Measurements from ENCODE around the gene CACNA1I. TPM values are rescaled to one million over a fixed set of nuclear protein-coding genes. Genes with fewer than 3 reads are reported as not detected.
A peak's percentile ranks its signal among the peaks of the same experiment; 100 is the strongest.

Gene CACNA1I
- total RNA-seq, 6 donors from 2014 or later: 0.15 to 4.2 (median 0.34) TPM

- TF ChIP-seq POLR2A (IDR thresholded peaks at IDR 0.05): no peak
- no peak for TF ChIP-seq POLR2AphosphoS5 (IDR thresholded peaks at IDR 0.05)
- TF ChIP-seq, protein P1, sequence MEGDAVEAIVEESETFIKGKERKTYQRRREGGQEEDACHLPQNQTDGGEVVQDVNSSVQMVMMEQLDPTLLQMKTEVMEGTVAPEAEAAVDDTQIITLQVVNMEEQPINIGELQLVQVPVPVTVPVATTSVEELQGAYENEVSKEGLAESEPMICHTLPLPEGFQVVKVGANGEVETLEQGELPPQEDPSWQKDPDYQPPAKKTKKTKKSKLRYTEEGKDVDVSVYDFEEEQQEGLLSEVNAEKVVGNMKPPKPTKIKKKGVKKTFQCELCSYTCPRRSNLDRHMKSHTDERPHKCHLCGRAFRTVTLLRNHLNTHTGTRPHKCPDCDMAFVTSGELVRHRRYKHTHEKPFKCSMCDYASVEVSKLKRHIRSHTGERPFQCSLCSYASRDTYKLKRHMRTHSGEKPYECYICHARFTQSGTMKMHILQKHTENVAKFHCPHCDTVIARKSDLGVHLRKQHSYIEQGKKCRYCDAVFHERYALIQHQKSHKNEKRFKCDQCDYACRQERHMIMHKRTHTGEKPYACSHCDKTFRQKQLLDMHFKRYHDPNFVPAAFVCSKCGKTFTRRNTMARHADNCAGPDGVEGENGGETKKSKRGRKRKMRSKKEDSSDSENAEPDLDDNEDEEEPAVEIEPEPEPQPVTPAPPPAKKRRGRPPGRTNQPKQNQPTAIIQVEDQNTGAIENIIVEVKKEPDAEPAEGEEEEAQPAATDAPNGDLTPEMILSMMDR (IDR thresholded peaks at IDR 0.05): no peak
- no peak for TF ChIP-seq EP300 (IDR thresholded peaks at IDR 0.05)
- Histone ChIP-seq H3K9me3 (no peaks in the 10 kb centered on the region), H3K27me3 (peaks cover 0 to 17% (median 7%) of the 10 kb centered on the region in 4 donors), H3K4me3 (no peak overlapping the region), H3K27ac (no peak overlapping the region), H3K36me3 (no peaks in the 10 kb centered on the region), H3K4me1 (peaks cover 0 to 11% (median 2%) of the 10 kb centered on the region in 4 donors)
- DNase-seq: peak in 1 of 2 donors; percentile 84
- no peak for ATAC-seq (ENCODE audit: low FRiP score in 2 of 2)
- 12% methylated on average over 22 of the region's 77 CpGs; no CpG with 5 or more reads in 1 of the 2 donors for WGBS, 2 donors
Observed at GRCh38 chr22:39685336-39686177, 115.0 kb downstream of the CACNA1I start.

GRCh38 chr22:39686178-39686620 is 115.6 kb downstream of the CACNA1I start:
- Histone ChIP-seq H3K27me3 (peaks cover 0 to 24% (median 10%) of the 10 kb centered on the region in 4 donors), H3K36me3 (no peaks in the 10 kb centered on the region), H3K4me3 (no peak overlapping the region), H3K4me1 (peaks cover 0 to 11% (median 2%) of the 10 kb centered on the region in 4 donors), H3K9me3 (no peaks in the 10 kb centered on the region), H3K27ac (no peak overlapping the region)
- no peak for TF ChIP-seq POLR2A (IDR thresholded peaks at IDR 0.05)
- TF ChIP-seq, protein P1 (IDR thresholded peaks at IDR 0.05): no peak
- TF ChIP-seq POLR2AphosphoS5 (IDR thresholded peaks at IDR 0.05): no peak
- TF ChIP-seq EP300 (IDR thresholded peaks at IDR 0.05): no peak
- ATAC-seq (ENCODE audit: low FRiP score in 2 of 2) (no peak), DNase-seq (no peak)
- 73 to 90% methylated on average over 9 to 15 of the region's 39 CpGs for WGBS, 2 donors

DNA sequence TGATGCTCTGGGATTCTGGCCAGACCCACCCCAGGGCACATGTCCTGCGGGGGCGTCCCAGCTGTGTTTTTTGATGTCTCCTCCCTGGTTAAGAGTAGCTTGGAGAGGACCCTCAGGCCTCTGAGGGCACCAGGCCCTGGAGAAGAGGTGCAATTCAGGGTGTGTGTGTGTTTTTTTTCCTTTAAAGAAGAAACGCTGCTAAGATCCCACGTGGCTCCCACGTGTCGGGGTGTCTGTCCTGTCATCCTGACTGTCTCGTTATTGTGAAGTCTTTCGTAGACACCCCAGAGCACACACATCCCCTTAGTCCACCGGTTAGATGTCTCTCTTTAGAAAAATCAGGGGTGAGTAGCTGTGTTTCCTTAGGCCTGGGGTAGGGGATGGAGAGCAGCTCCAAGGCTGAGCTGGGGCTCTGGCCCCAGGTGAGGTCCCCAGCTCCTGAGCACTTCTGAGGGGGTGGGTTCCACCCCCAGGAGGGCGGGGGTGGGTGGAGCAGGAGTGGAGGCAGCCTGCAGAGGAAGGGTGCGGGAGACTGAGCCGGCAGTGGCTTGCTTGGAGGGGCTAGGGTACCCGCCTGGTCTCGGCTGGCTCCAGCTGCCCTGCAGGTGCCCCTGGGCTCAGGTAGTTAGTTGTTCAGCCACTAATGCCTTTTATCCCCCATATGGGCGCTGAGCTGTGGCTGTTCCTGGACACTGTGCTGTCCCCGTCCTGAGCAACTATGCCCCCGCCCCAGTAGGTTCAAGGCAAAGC is 116.4 kb downstream of the CACNA1I start:
- no peak overlapping the region for H3K27ac ChIP-seq
- H3K4me1 ChIP-seq: peaks cover 0 to 11% (median 2%) of the 10 kb centered on the region in 4 donors
- 76 to 80% methylated on average over 17 of the region's 17 CpGs for WGBS, 2 donors
- H3K9me3 ChIP-seq: no peaks in the 10 kb centered on the region
- DNase-seq (no peak), ATAC-seq (ENCODE audit: low FRiP score in 2 of 2) (no peak)
- TF ChIP-seq POLR2AphosphoS5 (IDR thresholded peaks at IDR 0.05): no peak
- TF ChIP-seq, protein P1 (IDR thresholded peaks at IDR 0.05): no peak
- TF ChIP-seq EP300 (IDR thresholded peaks at IDR 0.05): no peak
- TF ChIP-seq POLR2A (IDR thresholded peaks at IDR 0.05): no peak
- no peak overlapping the region for H3K4me3 ChIP-seq
- H3K36me3 ChIP-seq: no peaks in the 10 kb centered on the region
- peaks cover 0 to 31% (median 11%) of the 10 kb centered on the region in 4 donors for H3K27me3 ChIP-seq

- WGBS, 2 donors: 85 to 87% methylated on average over 7 to 13 of the region's 13 CpGs
- Histone ChIP-seq H3K27me3 (peaks cover 0 to 32% (median 11%) of the 10 kb centered on the region in 4 donors), H3K4me3 (no peak overlapping the region), H3K27ac (no peak overlapping the region), H3K4me1 (peaks cover 0 to 11% (median 2%) of the 10 kb centered on the region in 4 donors), H3K36me3 (no peaks in the 10 kb centered on the region), H3K9me3 (no peaks in the 10 kb centered on the region)
- ATAC-seq (ENCODE audit: low FRiP score in 2 of 2) (no peak), DNase-seq (no peak)
- TF ChIP-seq POLR2A (IDR thresholded peaks at IDR 0.05): no peak
- no peak for TF ChIP-seq EP300 (IDR thresholded peaks at IDR 0.05)
- TF ChIP-seq, protein P1 (IDR thresholded peaks at IDR 0.05): no peak
- TF ChIP-seq POLR2AphosphoS5 (IDR thresholded peaks at IDR 0.05): no peak
Observed at GRCh38 chr22:39688186-39688785, 117.7 kb downstream of the CACNA1I start.
